Natural killer cell (primary cell): Measurements from ENCODE around the gene CXCR5. TPM values are rescaled to one million over a fixed set of nuclear protein-coding genes. Genes with fewer than 3 reads are reported as not detected.

ENCODE experiments used
- ATAC-seq, 3 donors: fragments of 150-1000 bp in 2 of 3; fragments of 200-7000 bp in 1 of 3; cut with Tn5 transposase; 1 replicate in 1 of 3; 2 replicates in 2 of 3; pipeline ENCODE4 v1.10.0; 2021; ENCODE audit warnings: mild to moderate bottlenecking in 2 of 3, moderate library complexity in 2 of 3
- DNase-seq, 2 donors: peaks; one replicate each; pipeline versions ENCODE4 v3.0.0 to v3.0.0-alpha.2; 2013 to 2021; ENCODE audit warnings: mixed read lengths in 1 of 2
- H3K27ac ChIP-seq: one replicate; pipeline ENCODE4 v1.5.1; 2013; ENCODE audit warnings: mild to moderate bottlenecking, low read length
- H3K27me3 ChIP-seq: one replicate; pipeline ENCODE4 v1.6.1; 2013; ENCODE audit warnings: low read length; ENCODE audit not compliant: control insufficient read depth, insufficient read depth
- H3K36me3 ChIP-seq: one replicate; pipeline ENCODE4 v1.6.1; 2013; ENCODE audit warnings: low read length; ENCODE audit not compliant: control insufficient read depth, insufficient read depth
- H3K4me1 ChIP-seq: one replicate; pipeline ENCODE4 v1.6.1; 2013; ENCODE audit warnings: low read length; ENCODE audit not compliant: control insufficient read depth, insufficient read depth
- H3K4me3 ChIP-seq: one replicate; pipeline ENCODE4 v1.5.1; 2013; ENCODE audit warnings: low read length
- H3K9me3 ChIP-seq: one replicate; pipeline ENCODE4 v1.6.1; 2013; ENCODE audit warnings: low read length; ENCODE audit not compliant: control insufficient read depth, insufficient read depth
- H3K27ac Mint-ChIP-seq, 2 donors: one replicate each; pipeline ENCODE4 v1.8.0; 2022; ENCODE audit warnings: mild to moderate bottlenecking in 2 of 2, mixed read lengths in 2 of 2, moderate library complexity in 1 of 2
- H3K27me3 Mint-ChIP-seq, 2 donors: one replicate each; pipeline ENCODE4 v1.8.0; 2022; ENCODE audit warnings: low read depth in 2 of 2, mixed read lengths in 2 of 2
- H3K36me3 Mint-ChIP-seq: one replicate; pipeline ENCODE4 v1.8.0; 2022; ENCODE audit warnings: mixed read lengths
- H3K4me1 Mint-ChIP-seq, 2 donors: one replicate each; pipeline ENCODE4 v1.8.0; 2022; ENCODE audit warnings: mixed read lengths in 2 of 2
- H3K4me3 Mint-ChIP-seq: one replicate; pipeline ENCODE4 v1.8.0; 2022; ENCODE audit warnings: mild to moderate bottlenecking, moderate library complexity, mixed read lengths
- H3K9me3 Mint-ChIP-seq, 2 donors: one replicate each; pipeline ENCODE4 v1.8.0; 2022; ENCODE audit warnings: mixed read lengths in 2 of 2
- CTCF ChIP-seq: fragments of 200-600 bp; IDR thresholded peaks from one replicate; pipeline ENCODE4 v1.8.0; 2022; ENCODE audit warnings: antibody characterized with exemption
- WGBS: methylation state at CpG from one replicate; pipeline ENCODE4 v1.1.7; 2013; ENCODE audit warnings: missing lambda C conversion rate; ENCODE audit not compliant: insufficient coverage; 5-methylcytosine and 5-hydroxymethylcytosine counted together
- intact Hi-C: fragments of 100-400 bp; cut with micrococcal nuclease; formaldehyde crosslinking; loops from one replicate; pipeline ENCODE4 v1.14.2; 2022
- total RNA-seq, 4 donors: library from RNA; stranded (reverse); fragments of 120-200 nt in 1 of 4; gene quantifications; one replicate each; pipeline versions ENCODE4 v1.2.3 to v1.2.4, GENCODE V29; 2013 to 2022

The CXCR5 gene
- total RNA-seq, 3 donors from 2014 or later (not counting 1 experiment from before 2014, with no cell fraction given) = 0.56 to 1.3 (median 0.86) TPM

- TF ChIP-seq CTCF = no peak
- intact Hi-C loops = no loop called here
- ATAC-seq = no peak
- no peak overlapping the region for H3K27ac Mint-ChIP-seq
- H3K27ac ChIP-seq = no peak overlapping the region
- WGBS = 100% methylated on average over 1 of the region's 3 CpGs
- no peaks in the 10 kb centered on the region for H3K36me3 Mint-ChIP-seq
- no peaks in the 10 kb centered on the region for H3K9me3 ChIP-seq
- H3K4me3 Mint-ChIP-seq = no peak overlapping the region
- DNase-seq = peak in 1 of 2 donors; percentile 13
- no peak overlapping the region for H3K4me3 ChIP-seq
- H3K4me1 ChIP-seq = peaks cover 34% of the 10 kb centered on the region
- no peaks in the 10 kb centered on the region for H3K36me3 ChIP-seq
- no peaks in the 10 kb centered on the region for H3K27me3 Mint-ChIP-seq
- no peaks in the 10 kb centered on the region for H3K9me3 Mint-ChIP-seq
- H3K27me3 ChIP-seq = no peaks in the 10 kb centered on the region
- peaks cover 24 to 38% of the 10 kb centered on the region in 2 donors for H3K4me1 Mint-ChIP-seq
These were observed 2.5 kb upstream of the CXCR5 start for GRCh38 chr11:118881228-118881627.

- no peak overlapping the region for H3K27ac ChIP-seq
- ATAC-seq (no peak), DNase-seq (peak in 1 of 2 donors; percentile 38)
- H3K36me3 ChIP-seq = no peaks in the 10 kb centered on the region
- Mint-ChIP-seq H3K9me3 (no peaks in the 10 kb centered on the region), H3K4me1 (peaks cover 11 to 32% of the 10 kb centered on the region in 2 donors), H3K36me3 (no peaks in the 10 kb centered on the region), H3K4me3 (no peak overlapping the region), H3K27ac (no peak overlapping the region), H3K27me3 (no peaks in the 10 kb centered on the region)
- no peaks in the 10 kb centered on the region for H3K27me3 ChIP-seq
- no peak overlapping the region for H3K4me3 ChIP-seq
- intact Hi-C loops = no loop called here
- peaks cover 27% of the 10 kb centered on the region for H3K4me1 ChIP-seq
- whole genome bisulfite sequencing = 67% methylated on average over 5 of the region's 5 CpGs
- no peaks in the 10 kb centered on the region for H3K9me3 ChIP-seq
- TF ChIP-seq CTCF = no peak
These were observed 1.2 kb upstream of the CXCR5 start for GRCh38 chr11:118882491-118882890.

GRCh38 chr11:118883004-118883367 is 706 bp upstream of the CXCR5 start:
- no peaks in the 10 kb centered on the region for H3K27me3 ChIP-seq
- no peak overlapping the region for H3K4me3 Mint-ChIP-seq
- H3K4me1 Mint-ChIP-seq = peaks cover 10 to 30% of the 10 kb centered on the region in 2 donors
- H3K4me1 ChIP-seq = peaks cover 27% of the 10 kb centered on the region
- ATAC-seq (no peak), DNase-seq (no peak)
- peak overlapping the region in 1 of 2 donors; percentile 36 for H3K27ac Mint-ChIP-seq
- 100% methylated on average over 1 of the region's 1 CpG for WGBS
- H3K27me3 Mint-ChIP-seq = no peaks in the 10 kb centered on the region
- intact Hi-C loops = no loop called here
- H3K4me3 ChIP-seq = no peak overlapping the region
- H3K36me3 ChIP-seq = no peaks in the 10 kb centered on the region
- H3K9me3 ChIP-seq = no peaks in the 10 kb centered on the region
- H3K27ac ChIP-seq = peak overlapping the region; percentile 66
- no peak for TF ChIP-seq CTCF
- H3K9me3 Mint-ChIP-seq = no peaks in the 10 kb centered on the region
- no peaks in the 10 kb centered on the region for H3K36me3 Mint-ChIP-seq

- peaks cover 30% of the 10 kb centered on the region for H3K4me1 ChIP-seq
- Mint-ChIP-seq H3K36me3 (no peaks in the 10 kb centered on the region), H3K27ac (no peak overlapping the region), H3K4me1 (peaks cover 15 to 36% of the 10 kb centered on the region in 2 donors), H3K9me3 (no peaks in the 10 kb centered on the region), H3K27me3 (no peaks in the 10 kb centered on the region), H3K4me3 (no peak overlapping the region)
- no peak for DNase-seq
- intact Hi-C loops = no loop called here
- WGBS = 92% methylated on average over 7 of the region's 9 CpGs
- no peaks in the 10 kb centered on the region for H3K27me3 ChIP-seq
- H3K36me3 ChIP-seq = no peaks in the 10 kb centered on the region
- H3K27ac ChIP-seq = peak overlapping the region; percentile 28
- peak overlapping the region; percentile 42 for H3K4me3 ChIP-seq
- no peak for TF ChIP-seq CTCF
- H3K9me3 ChIP-seq = no peaks in the 10 kb centered on the region
- ATAC-seq = no peak
These were observed 1.2 kb downstream of the CXCR5 start for GRCh38 chr11:118884875-118885274.
